Cardiac muscle cell (in vitro differentiated cells and primary cell): ENCODE results near the gene EOGT. TPM values are rescaled to one million over a fixed set of nuclear protein-coding genes. Genes with fewer than 3 reads are reported as not detected.

Experiments used
- DNase-seq, 2 donors: peaks; one replicate each; pipeline versions ENCODE4 v3.0.0 to v3.0.0-alpha.2; 2010 to 2017; ENCODE audit warnings: low read depth in 1 of 2, low spot score in 1 of 2
- H3K27ac ChIP-seq: fragments of 200-600 bp; sonication (generic); 2 replicates; pipeline ENCODE4 v1.5.1; 2016
- H3K27me3 ChIP-seq: fragments of 200-600 bp; sonication (generic); 2 replicates; pipeline ENCODE4 v1.6.0; 2016; ENCODE audit warnings: control low read depth
- H3K36me3 ChIP-seq: fragments of 200-600 bp; sonication (generic); 2 replicates; pipeline ENCODE4 v1.5.1; 2016; ENCODE audit warnings: control low read depth
- H3K4me1 ChIP-seq: fragments of 200-600 bp; sonication (generic); 2 replicates; pipeline ENCODE4 v1.8.1; 2017; ENCODE audit warnings: low read depth, mild to moderate bottlenecking, mixed run types
- H3K4me3 ChIP-seq: fragments of 200-600 bp; sonication (generic); 2 replicates; pipeline ENCODE4 v1.5.1; 2016; ENCODE audit warnings: mild to moderate bottlenecking
- H3K9me3 ChIP-seq: fragments of 200-600 bp; sonication (generic); 2 replicates; pipeline ENCODE4 v1.5.1; 2017; ENCODE audit warnings: low read depth, mild to moderate bottlenecking, control low read depth
- polyA plus RNA-seq: library from polyadenylated mRNA; unstranded; fragments of >200 nt; fragmentation: Nextera tagmentation; extraction: Ambion mirVana; gene quantifications from 2 replicates; pipeline ENCODE4 v1.2.1, GENCODE V29; 2016
- total RNA-seq: library from RNA; depleted of rRNA; stranded (reverse); fragments of >200 nt; gene quantifications from 2 replicates; pipeline ENCODE4 v1.2.3, GENCODE V29; 2016
- TF ChIP-seq, protein P1 (sequence below): IDR thresholded peaks from 2 replicates; pipeline ENCODE4 v1.5.1; 2012; ENCODE audit warnings: low read depth, mild to moderate bottlenecking, low read length

The EOGT gene
- total and polyA plus RNA-seq, 2 experiments from 2014 or later, result 11.3 to 16.9 TPM

DNA sequence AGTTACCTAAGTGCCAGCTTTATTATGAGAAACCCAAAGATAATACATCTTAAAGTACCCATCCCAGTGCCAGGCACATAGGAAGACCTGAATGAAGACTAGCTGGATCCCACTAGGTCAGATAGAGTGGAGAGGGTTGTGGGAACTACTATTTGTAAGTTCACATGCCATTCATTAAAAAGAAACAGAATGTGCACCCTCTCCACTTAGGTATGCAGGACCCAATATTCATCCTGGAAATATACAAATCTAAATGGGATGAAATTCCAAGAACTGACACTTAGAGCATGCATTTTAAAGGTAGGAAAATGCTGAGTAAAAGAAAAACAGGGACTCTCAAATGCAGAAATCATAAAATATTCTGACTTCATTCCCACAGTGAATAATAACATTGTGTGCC lies 14.3 kb downstream of the EOGT start:
- no peak overlapping the region for H3K4me3 ChIP-seq
- peaks cover 24% of the 10 kb centered on the region for H3K4me1 ChIP-seq
- H3K36me3 ChIP-seq, result peaks cover 10% of the 10 kb centered on the region
- DNase-seq, result no peak
- TF ChIP-seq, protein P1, sequence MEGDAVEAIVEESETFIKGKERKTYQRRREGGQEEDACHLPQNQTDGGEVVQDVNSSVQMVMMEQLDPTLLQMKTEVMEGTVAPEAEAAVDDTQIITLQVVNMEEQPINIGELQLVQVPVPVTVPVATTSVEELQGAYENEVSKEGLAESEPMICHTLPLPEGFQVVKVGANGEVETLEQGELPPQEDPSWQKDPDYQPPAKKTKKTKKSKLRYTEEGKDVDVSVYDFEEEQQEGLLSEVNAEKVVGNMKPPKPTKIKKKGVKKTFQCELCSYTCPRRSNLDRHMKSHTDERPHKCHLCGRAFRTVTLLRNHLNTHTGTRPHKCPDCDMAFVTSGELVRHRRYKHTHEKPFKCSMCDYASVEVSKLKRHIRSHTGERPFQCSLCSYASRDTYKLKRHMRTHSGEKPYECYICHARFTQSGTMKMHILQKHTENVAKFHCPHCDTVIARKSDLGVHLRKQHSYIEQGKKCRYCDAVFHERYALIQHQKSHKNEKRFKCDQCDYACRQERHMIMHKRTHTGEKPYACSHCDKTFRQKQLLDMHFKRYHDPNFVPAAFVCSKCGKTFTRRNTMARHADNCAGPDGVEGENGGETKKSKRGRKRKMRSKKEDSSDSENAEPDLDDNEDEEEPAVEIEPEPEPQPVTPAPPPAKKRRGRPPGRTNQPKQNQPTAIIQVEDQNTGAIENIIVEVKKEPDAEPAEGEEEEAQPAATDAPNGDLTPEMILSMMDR, result no peak
- no peaks in the 10 kb centered on the region for H3K9me3 ChIP-seq
- no peaks in the 10 kb centered on the region for H3K27me3 ChIP-seq
- H3K27ac ChIP-seq, result no peak overlapping the region

DNA sequence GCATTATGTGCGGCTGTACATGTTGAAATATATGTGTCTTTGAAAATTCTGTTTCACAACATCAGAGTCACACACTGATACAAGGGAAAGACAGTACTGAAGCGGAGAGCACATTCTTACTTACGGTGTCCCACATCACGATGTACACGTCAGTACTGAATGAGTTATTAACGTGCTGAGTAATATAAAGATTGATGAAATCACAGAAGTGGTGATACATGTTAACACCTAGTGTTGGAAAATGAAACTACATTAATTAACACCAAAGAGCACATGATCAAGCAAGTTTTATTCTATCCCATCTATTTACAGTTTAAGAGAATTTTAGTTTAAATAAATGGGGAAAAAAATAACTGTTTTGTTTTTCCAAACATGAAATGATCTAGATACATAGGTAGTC lies 15.6 kb downstream of the EOGT start:
- H3K27me3 ChIP-seq, result no peaks in the 10 kb centered on the region
- H3K27ac ChIP-seq, result no peak overlapping the region
- no peak for DNase-seq
- peaks cover 3% of the 10 kb centered on the region for H3K36me3 ChIP-seq
- peaks cover 24% of the 10 kb centered on the region for H3K4me1 ChIP-seq
- H3K9me3 ChIP-seq, result no peaks in the 10 kb centered on the region
- no peak overlapping the region for H3K4me3 ChIP-seq
- TF ChIP-seq, protein P1, result no peak

DNA sequence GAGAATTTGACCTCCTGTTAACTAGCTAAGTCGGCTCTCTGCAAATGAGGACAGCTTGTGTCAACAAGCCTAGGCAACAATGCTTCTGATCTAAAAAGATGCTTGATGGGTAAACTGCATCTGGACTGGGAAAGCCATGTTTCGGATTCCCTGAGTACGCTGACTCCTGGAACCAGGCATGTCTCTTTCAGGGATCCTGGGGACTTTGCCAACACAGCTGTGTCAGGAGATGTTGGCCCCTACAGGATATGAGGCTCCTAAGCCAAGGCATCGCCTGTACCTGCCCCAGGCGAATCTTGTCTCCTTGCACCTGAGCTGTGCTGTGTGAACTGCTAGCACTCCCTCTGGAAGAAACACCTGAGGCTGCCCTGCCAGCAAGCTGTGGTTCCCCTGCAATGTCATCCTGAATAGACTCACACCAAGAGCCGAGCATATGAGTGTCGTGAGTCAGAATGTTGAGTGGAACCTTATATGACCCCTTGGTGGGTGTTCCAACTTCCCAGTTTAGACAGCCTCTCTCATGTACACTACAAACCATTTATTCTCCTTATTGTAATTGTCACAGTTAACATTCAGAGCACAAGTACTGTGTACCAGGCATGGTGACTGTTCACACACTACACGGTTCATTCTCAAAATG lies 17.0 kb downstream of the EOGT start:
- Histone ChIP-seq H3K36me3 (peaks cover 3% of the 10 kb centered on the region), H3K27me3 (no peaks in the 10 kb centered on the region), H3K9me3 (no peaks in the 10 kb centered on the region), H3K27ac (peak overlapping the region; percentile 52), H3K4me3 (no peak overlapping the region), H3K4me1 (peaks cover 24% of the 10 kb centered on the region)
- TF ChIP-seq, protein P1, result no peak
- peak in 1 of 2 donors; percentile 45 for DNase-seq

DNA sequence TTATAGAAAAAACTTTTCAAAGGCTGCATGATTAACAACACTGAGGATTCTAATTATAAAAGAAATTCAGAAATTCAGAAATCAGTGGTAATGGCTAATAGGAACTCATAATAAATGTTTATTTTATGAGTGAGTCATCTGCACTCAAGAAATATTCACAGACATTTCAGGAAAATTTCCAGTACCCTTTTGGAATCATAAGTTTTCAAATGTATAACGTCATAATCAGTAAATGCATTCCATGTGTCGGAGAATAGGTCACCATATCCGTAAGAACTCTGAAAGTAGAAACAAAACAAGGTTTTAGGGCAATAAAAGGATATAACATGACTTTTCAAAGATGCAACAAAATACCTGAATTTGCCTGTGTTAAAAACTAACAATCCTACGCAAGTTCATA lies 24.7 kb downstream of the EOGT start:
- H3K4me1 ChIP-seq, result no peaks in the 10 kb centered on the region
- H3K27ac ChIP-seq, result no peak overlapping the region
- TF ChIP-seq, protein P1, result no peak
- peaks cover 16% of the 10 kb centered on the region for H3K36me3 ChIP-seq
- H3K27me3 ChIP-seq, result no peaks in the 10 kb centered on the region
- H3K9me3 ChIP-seq, result no peaks in the 10 kb centered on the region
- DNase-seq, result no peak
- H3K4me3 ChIP-seq, result no peak overlapping the region

DNA sequence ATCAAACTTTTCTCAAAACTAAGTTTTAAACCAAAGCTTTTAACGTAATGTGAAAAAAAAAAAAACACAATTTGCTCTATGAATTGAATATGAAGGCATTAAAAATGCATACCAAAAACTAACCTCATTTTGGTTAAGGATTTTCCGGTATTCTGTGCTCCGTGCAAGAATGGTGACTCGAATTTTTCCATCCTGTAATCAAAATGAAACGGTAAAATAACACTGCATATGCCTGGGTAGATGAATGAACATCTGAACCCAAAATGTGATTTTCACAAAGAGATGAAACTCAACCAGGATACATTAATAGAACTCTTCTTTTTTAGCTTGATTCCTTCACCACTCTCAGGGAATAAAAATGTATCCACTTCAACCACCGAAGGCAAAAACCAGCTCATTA lies 26.2 kb downstream of the EOGT start:
- DNase-seq, result no peak
- no peak overlapping the region for H3K4me3 ChIP-seq
- peaks cover 13% of the 10 kb centered on the region for H3K36me3 ChIP-seq
- no peaks in the 10 kb centered on the region for H3K27me3 ChIP-seq
- H3K9me3 ChIP-seq, result no peaks in the 10 kb centered on the region
- no peaks in the 10 kb centered on the region for H3K4me1 ChIP-seq
- H3K27ac ChIP-seq, result no peak overlapping the region
- TF ChIP-seq, protein P1, result no peak
